ENCODE data around the gene MRPS2.
"Not testable (repeated sequence)": the region's sequence is repeated elsewhere in the genome, so short reads cannot be mapped to it uniquely, and the experiment has no call there.

The MRPS2 gene

DNA sequence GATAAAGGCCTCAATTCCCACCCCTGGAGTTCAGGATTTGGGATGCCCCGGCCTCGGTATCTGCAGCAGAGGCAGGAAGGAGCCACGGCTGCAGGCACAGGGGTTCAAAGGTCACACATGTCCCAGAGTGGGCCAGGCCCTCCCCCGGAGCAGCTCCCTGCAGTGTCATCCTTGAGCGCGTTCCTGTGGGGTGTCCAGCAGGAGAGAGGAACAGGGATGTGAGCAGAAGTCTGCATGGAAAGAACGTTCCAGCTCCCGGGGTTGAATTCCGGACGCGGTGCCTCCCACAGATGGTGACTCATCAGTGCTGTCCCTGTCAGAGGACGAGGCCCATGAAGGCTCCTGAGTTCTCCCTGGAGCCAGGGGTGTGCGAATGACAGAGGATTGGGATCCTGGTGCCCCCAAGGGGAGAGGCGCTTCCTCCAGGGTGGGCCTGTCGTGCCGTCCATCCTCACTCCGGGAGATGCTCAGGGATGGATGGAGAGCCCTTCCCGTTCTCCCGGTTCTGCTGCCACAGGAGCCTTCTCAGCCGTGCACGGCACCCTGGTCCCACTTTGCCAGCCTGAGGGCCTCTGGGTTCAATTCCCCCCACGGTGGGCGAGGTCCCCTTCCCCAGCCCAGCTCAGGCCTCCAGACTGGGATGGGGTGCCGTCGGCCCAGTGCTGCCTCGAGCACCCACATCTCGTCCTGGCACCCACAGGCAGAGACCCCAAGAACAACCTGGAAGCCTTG, 23.8 kb downstream of the MRPS2 start:
- TF ChIP-seq, protein P1, sequence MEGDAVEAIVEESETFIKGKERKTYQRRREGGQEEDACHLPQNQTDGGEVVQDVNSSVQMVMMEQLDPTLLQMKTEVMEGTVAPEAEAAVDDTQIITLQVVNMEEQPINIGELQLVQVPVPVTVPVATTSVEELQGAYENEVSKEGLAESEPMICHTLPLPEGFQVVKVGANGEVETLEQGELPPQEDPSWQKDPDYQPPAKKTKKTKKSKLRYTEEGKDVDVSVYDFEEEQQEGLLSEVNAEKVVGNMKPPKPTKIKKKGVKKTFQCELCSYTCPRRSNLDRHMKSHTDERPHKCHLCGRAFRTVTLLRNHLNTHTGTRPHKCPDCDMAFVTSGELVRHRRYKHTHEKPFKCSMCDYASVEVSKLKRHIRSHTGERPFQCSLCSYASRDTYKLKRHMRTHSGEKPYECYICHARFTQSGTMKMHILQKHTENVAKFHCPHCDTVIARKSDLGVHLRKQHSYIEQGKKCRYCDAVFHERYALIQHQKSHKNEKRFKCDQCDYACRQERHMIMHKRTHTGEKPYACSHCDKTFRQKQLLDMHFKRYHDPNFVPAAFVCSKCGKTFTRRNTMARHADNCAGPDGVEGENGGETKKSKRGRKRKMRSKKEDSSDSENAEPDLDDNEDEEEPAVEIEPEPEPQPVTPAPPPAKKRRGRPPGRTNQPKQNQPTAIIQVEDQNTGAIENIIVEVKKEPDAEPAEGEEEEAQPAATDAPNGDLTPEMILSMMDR (IDR thresholded peaks at IDR 0.05; ENCODE audit: insufficient read depth, low read length, missing control alignments) = no peak
- H3K4me3 ChIP-seq (ENCODE audit: low read depth, low read length) = no peak overlapping the region
- DNase-seq (ENCODE audit: low read depth, low spot score) = no peak
- ChIA-PET POLR2A (no interaction called here), CTCF (interaction anchor here (2.5 kb wide), 1 partner anchor 19 kb away, joined by 17 read pairs; no protein-coding TSS in a partner anchor)

DNA sequence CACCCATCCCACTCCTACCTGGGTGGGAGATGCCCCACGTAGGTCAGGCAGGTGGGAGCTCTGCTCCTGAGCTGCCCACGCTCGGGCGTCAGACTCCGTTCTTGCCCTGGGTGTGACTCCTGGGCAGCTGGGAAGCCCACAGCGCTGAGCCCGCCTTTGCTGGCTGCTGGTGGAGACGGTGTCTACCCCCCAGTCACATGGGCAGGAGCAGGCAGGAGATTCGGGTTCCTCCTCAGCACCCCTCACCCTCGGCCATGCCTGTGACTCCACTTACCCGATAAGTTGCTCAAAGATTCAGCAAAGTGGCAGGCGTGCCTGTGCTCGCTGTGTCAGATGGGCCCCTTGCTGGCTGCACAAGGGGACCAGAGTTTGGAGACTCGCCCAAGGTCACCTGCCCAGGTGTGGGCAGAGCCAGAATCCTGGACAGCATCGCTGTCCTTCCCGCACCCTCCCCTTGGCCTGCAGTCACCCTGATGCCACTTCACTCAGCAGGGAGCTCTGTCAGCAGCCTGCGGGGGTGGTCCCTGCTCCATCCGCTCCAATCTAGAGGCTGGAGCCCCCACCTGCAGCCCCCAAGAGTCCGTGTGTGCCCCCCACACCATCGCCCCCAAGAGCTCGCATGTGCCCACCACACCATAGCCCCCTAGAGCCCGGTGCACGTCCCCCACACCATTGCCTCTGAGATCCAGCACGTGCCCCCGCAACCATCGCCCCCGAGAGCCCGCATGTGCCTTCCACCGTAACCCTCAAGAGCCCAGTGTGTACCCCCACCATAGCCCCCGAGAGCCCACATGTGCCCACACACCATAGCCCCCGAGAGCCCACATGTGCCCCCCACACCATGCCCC, 25.0 kb downstream of the MRPS2 start:
- TF ChIP-seq, protein P1 (IDR thresholded peaks at IDR 0.05; ENCODE audit: insufficient read depth, low read length, missing control alignments) = no peak
- ChIA-PET POLR2A (no interaction called here), CTCF (interaction anchor here (2.5 kb wide), 1 partner anchor 20 kb away, joined by 17 read pairs; no protein-coding TSS in a partner anchor)
- H3K4me3 ChIP-seq (ENCODE audit: low read depth, low read length) = no peak overlapping the region
- DNase-seq (ENCODE audit: low read depth, low spot score) = no peak

GRCh38 chr9:135526089-135526729, 25.7 kb downstream of the MRPS2 start:
- TF ChIP-seq, protein P1 (IDR thresholded peaks at IDR 0.05; ENCODE audit: insufficient read depth, low read length, missing control alignments) = no peak
- no peak overlapping the region for H3K4me3 ChIP-seq (ENCODE audit: low read depth, low read length)
- CTCF ChIA-PET = interaction anchor here (2.5 kb wide), 1 partner anchor 21 kb away, joined by 17 read pairs; no protein-coding TSS in a partner anchor
- POLR2A ChIA-PET = no interaction called here
- DNase-seq (ENCODE audit: low read depth, low spot score) = no peak

GRCh38 chr9:135526730-135527571, 26.5 kb downstream of the MRPS2 start:
- ChIA-PET CTCF (no interaction called here), POLR2A (no interaction called here)
- no peak overlapping the region for H3K4me3 ChIP-seq (ENCODE audit: low read depth, low read length)
- no peak for DNase-seq (ENCODE audit: low read depth, low spot score)
- TF ChIP-seq, protein P1 (IDR thresholded peaks at IDR 0.05; ENCODE audit: insufficient read depth, low read length, missing control alignments) = no peak

GRCh38 chr9:135528842-135529435, 28.5 kb downstream of the MRPS2 start:
- CTCF ChIA-PET; DNase-seq (ENCODE audit: low read depth, low spot score); H3K4me3 ChIP-seq (ENCODE audit: low read depth, low read length): not testable (repeated sequence)
- POLR2A ChIA-PET = interaction anchor here (0.7 kb wide), 1 partner anchor 546 kb away, joined by 4 read pairs; no protein-coding TSS in a partner anchor

DNA sequence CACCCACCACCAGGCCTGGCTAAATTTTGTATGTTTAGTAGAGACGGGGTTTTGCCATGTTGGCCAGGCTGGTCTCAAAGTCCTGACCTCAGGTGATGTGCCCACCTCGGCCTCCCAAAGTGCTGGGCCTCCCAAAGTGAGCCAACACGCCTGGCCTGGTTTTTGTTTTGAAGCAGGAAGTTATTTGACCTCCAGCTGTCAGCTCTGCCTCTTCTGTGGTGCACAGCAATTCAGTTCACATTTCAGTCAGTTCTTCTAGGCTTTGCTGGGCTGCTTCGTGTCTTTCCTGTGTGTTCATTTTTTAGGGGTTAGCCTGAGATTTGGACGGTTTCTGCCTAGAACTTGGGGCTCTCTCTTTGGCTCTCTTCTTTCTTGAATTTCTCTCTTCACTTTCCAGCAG, 29.7 kb downstream of the MRPS2 start:
- no peak for DNase-seq (ENCODE audit: low read depth, low spot score)
- CTCF ChIA-PET = interaction anchor here (1.1 kb wide), 1 partner anchor 24 kb away, joined by 3 read pairs; no protein-coding TSS in a partner anchor
- no peak overlapping the region for H3K4me3 ChIP-seq (ENCODE audit: low read depth, low read length)
- POLR2A ChIA-PET = no interaction called here
- TF ChIP-seq, protein P1 (IDR thresholded peaks at IDR 0.05; ENCODE audit: insufficient read depth, low read length, missing control alignments) = no peak

Measured in AG04449 (cell line).